Fibroblast of peridontal ligament (primary cell): ENCODE results near the gene GLDC.

Source experiments
- DNase-seq: peaks from one replicate; pipeline ENCODE4 v3.0.0-alpha.2; 2010; ENCODE audit errors: extremely low read depth

Gene GLDC

DNA sequence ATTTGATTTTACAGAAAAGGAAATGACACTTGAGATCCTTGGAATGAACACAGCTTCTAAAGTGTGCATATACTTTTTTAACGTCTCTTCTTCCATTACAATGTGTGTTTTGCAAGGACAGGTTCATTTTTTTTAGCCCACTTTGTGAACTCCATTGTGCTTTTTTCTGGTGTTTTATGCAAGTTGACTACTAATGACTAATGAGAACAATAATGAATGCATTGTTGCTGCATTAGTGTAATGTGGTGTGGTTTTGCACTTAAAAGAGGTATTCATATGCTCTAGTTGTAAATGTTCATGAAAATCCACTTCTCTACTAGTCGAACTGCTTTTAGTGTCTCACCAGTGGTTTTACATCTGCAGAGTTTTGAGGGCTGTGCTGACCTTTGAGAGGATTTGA is 139.0 kb downstream of the GLDC start:
- no peak for DNase-seq

DNA sequence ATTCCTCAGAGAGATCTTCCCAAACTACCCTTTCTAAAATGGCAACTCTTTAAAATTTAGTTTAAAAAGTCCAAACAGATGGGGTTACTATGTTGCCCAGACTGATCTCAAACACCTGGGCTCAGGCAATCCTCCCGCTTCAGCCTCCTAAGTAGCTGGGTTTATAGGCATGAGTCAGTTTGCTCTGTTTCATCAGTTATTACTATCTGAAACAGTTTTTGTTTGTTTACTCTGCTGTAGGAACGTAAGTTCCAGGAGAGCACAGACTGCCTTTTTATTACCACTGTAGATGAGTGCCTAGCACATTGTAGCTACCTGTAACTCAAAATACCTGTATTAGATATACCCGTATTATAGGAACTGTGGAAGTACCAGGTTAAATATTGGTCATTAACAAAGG is 143.1 kb downstream of the GLDC start:
- no peak for DNase-seq

DNA sequence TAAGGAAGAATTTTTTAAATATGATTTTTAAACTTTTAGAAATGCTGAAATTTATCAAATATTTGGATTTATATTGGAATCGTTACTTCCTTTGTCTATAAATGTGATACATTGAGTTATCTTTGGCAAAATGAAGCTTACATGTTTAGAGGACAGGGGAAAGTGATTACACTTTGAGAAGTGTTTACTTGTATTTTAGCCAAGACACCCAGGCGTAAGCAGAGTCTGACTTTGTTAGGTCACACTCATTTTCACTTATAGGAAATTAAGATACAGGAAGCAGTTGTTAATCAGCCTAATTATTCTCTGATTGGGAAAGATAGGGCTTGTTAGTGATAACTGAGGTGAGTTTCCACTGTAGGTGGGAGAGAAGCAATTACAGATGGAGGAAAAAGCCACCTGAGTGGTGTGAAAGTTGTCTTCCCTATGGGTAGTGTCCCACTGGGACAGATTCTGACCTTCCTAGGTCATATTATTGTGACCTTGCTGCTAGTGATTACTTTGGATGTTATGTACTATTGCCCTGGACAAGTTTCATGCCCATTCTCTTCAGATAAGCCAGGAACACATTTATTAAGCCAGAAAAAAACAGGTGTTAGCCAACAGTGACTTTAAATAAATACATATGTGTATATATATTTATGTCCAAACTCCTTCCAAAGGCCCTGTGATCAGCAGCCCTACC is 143.9 kb downstream of the GLDC start:
- no peak for DNase-seq

DNA sequence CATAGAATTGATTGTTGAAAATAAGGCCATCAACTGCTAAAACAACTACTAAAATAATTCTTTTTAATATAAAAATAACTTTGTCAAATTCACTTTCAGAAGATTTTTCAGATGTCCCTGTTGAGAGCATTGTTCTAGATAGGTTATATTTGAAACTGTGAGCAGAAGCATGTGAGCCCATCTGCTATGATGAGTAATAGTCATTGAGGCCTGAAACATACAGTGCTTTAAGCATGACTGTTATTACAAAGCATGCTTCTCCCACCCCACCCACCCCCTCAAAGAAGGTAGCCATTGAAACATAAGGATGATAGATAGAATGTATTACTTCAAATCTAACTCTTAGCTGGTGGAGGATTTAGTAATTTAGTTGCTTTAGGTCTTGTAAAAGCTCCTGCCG is 146.5 kb downstream of the GLDC start:
- peak; percentile 66 for DNase-seq

DNA sequence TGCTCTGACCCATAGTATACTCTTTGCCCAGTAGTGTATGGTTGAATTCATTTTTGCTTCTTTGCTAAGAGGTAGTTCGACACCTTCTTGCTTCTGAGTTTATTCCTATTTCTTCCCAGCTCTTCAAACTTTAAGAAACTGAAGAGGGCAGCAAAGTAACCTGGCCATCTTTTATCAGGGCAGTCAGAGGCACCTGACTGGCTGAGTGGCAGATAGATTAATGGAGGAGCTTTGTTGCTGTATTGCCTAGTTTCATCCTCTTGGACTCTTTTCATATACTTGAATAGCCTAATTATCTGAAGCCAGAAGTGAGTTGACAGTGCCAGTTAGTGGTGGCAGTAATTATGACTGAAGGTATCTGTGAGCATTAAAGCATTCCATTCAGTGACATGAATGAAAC is 150.1 kb downstream of the GLDC start:
- DNase-seq: no peak

DNA sequence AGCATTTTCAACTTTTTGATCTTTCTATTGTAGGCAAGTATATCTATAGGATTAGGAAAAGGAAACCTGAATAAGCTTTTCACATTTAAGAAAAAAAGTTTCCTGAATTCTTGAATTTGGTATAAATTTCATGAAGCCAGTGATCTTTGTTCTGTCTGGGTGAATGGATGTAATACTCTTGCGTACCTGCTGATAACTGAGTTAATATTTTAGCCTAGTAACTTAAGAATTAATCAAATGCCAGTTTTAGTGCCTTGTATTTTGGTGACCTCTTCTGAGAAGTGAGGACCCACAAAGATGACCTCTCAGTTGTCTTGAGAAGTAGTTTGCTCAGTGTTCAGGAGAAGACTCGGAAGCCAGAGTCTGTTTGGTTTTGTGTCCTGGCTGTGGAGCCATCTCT is 154.7 kb downstream of the GLDC start:
- DNase-seq: no peak

DNA sequence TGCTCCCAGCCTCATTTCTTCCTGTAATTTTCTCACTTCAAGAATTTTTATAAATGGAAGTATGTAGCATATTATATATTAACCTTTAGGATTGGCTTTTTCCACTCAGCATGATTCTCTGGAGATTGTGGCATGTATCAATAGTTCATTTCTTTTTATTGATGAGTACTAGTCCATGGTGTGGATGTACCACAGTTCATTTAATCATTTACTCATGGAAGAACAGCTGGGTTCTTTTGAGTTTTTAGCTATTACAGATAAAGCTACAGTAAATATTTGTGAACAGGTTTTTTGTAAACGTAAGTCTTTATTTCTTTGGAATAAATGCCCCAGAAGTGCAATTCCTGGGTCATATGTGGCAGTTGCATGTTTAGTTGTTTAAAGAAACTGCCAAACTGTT is 156.4 kb downstream of the GLDC start:
- DNase-seq: no peak

DNA sequence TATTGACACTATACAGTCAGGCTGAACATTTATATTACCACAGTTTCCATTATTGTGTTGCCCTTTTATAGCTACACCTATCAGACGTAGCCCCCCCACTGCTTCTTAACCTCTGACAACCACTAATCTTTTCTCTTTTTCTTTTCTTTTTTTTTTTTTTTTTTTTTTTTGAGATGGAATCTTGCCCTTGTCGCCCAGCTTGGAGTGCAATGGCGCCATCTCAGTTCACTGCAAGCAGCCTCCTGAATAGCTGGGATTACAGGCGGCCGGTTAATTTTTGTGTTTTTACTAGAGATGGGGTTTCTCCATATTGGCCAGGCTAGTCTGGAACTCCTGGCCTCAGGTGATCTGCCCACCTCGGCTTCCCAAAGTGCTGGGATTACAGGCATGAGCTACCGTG is 157.1 kb downstream of the GLDC start:
- no peak for DNase-seq

DNA sequence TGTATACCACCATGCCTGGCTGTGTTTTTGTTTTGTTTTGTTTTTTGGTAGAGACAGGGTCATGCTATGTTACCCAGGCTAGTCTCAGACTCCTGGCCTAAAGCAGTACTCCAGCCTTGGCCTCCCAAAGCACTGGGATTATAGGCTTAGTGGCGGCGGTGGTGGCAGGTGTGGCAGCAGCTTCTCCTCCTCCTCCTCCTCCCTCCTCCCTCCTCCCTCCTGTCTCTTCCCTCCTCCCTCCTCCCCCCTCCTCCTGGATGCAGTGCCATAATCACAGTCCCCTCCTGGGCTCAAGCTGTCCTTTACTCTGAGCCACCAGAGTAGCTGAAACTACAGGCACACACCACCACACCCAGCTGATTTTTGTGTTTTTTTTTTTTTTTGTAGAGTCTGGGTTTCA is 161.3 kb downstream of the GLDC start:
- DNase-seq: no peak
